CD14-positive monocyte (primary cell): Measurements from ENCODE around the gene AARS2. TPM values are rescaled to one million over a fixed set of nuclear protein-coding genes. Genes with fewer than 3 reads are reported as not detected.

Experiments used
- DNase-seq, 3 donors: peaks; one replicate each; pipeline ENCODE4 v3.0.0-alpha.2; 2011 to 2022
- H2AFZ ChIP-seq: 2 replicates; pipeline ENCODE4 v1.6.0; 2012; ENCODE audit warnings: mild to moderate bottlenecking, low read depth, low read length, inconsistent platforms; ENCODE audit not compliant: insufficient read depth, poor library complexity, severe bottlenecking
- H3K27ac ChIP-seq, 2 donors: 1 replicate in 1 of 2; 2 replicates in 1 of 2; pipeline ENCODE4 v1.5.1; 2012 to 2013; ENCODE audit warnings: low read length in 2 of 2, control low read depth in 1 of 2, inconsistent platforms in 1 of 2, low read depth in 1 of 2, mild to moderate bottlenecking in 1 of 2
- H3K27me3 ChIP-seq, 2 donors: one replicate each; pipeline versions ENCODE4 v1.6.0 to v1.6.1; 2011 to 2013; ENCODE audit warnings: low read length in 2 of 2; ENCODE audit not compliant: control insufficient read depth in 2 of 2, insufficient read depth in 2 of 2
- H3K36me3 ChIP-seq, 2 donors: replicated peaks in 1 of 2; 1 replicate in 1 of 2; 2 replicates in 1 of 2; pipeline versions ENCODE4 v1.5.1 to v1.6.1; 2012 to 2013; ENCODE audit warnings: low read length in 2 of 2, control low read depth in 1 of 2, inconsistent platforms in 1 of 2, mild to moderate bottlenecking in 1 of 2; ENCODE audit not compliant: insufficient read depth in 2 of 2, control insufficient read depth in 1 of 2
- H3K4me1 ChIP-seq, 2 donors: 1 replicate in 1 of 2; 2 replicates in 1 of 2; pipeline versions ENCODE4 v1.5.1 to v1.6.1; 2012 to 2013; ENCODE audit warnings: low read length in 2 of 2, control low read depth in 1 of 2, inconsistent platforms in 1 of 2, mild to moderate bottlenecking in 1 of 2, moderate library complexity in 1 of 2; ENCODE audit not compliant: insufficient read depth in 2 of 2, control insufficient read depth in 1 of 2
- H3K4me2 ChIP-seq: replicated peaks from 2 replicates; pipeline ENCODE3; 2012; ENCODE audit warnings: low read length, moderate library complexity, mild to moderate bottlenecking; ENCODE audit not compliant: poor library complexity, severe bottlenecking; ENCODE audit errors: extremely low read depth
- H3K4me3 ChIP-seq, 3 experiments: fragments of 200-600 bp in 1 of 3; sonication (generic) in 1 of 3; replicated peaks in 1 of 3; 1 replicate in 2 of 3; 2 replicates in 1 of 3; pipeline ENCODE4 v1.5.1; 2011 to 2013; ENCODE audit warnings: low read length in 3 of 3, mild to moderate bottlenecking in 3 of 3, control low read depth in 2 of 3, low read depth in 2 of 3, inconsistent platforms in 1 of 3, moderate library complexity in 1 of 3
- H3K79me2 ChIP-seq: 2 replicates; pipeline ENCODE4 v1.6.0; 2012; ENCODE audit warnings: mild to moderate bottlenecking, control low read depth, inconsistent platforms, low read length, moderate library complexity; ENCODE audit not compliant: insufficient read depth
- H3K9ac ChIP-seq: 2 replicates; pipeline ENCODE4 v1.6.0; 2017; ENCODE audit warnings: low read length, mild to moderate bottlenecking; ENCODE audit not compliant: insufficient read depth, poor library complexity, severe bottlenecking
- H3K9me3 ChIP-seq, 2 donors: replicated peaks in 1 of 2; 1 replicate in 1 of 2; 2 replicates in 1 of 2; pipeline versions ENCODE4 v1.5.1 to v1.6.1; 2012 to 2013; ENCODE audit warnings: low read length in 2 of 2, control low read depth in 1 of 2; ENCODE audit not compliant: control insufficient read depth in 1 of 2, insufficient read depth in 1 of 2
- H4K20me1 ChIP-seq: 2 replicates; pipeline ENCODE4 v1.6.0; 2012; ENCODE audit warnings: mild to moderate bottlenecking, low read length, control low read depth, moderate library complexity; ENCODE audit not compliant: insufficient read depth
- H3K27ac Mint-ChIP-seq, 7 donors: one replicate each; pipeline ENCODE4 v1.8.0; 2020; ENCODE audit warnings: mild to moderate bottlenecking in 7 of 7, mixed read lengths in 7 of 7, moderate library complexity in 6 of 7, inconsistent platforms in 2 of 7
- H3K27me3 Mint-ChIP-seq, 3 donors: one replicate each; pipeline ENCODE4 v1.8.0; 2021 to 2022; ENCODE audit warnings: low read depth in 3 of 3, mild to moderate bottlenecking in 3 of 3, mixed read lengths in 3 of 3, moderate library complexity in 3 of 3, inconsistent platforms in 1 of 3
- H3K36me3 Mint-ChIP-seq, 2 donors: one replicate each; pipeline ENCODE4 v1.8.0; 2020; ENCODE audit warnings: mixed read lengths in 2 of 2, inconsistent platforms in 1 of 2, mild to moderate bottlenecking in 1 of 2
- H3K4me1 Mint-ChIP-seq: one replicate; pipeline ENCODE4 v1.8.0; 2020; ENCODE audit warnings: mild to moderate bottlenecking, mixed read lengths
- H3K4me3 Mint-ChIP-seq, 2 donors: one replicate each; pipeline ENCODE4 v1.8.0; 2020; ENCODE audit warnings: mild to moderate bottlenecking in 2 of 2, mixed read lengths in 2 of 2, moderate library complexity in 1 of 2
- H3K9me3 Mint-ChIP-seq, 7 donors: one replicate each; pipeline ENCODE4 v1.8.0; 2020 to 2022; ENCODE audit warnings: mixed read lengths in 7 of 7, mild to moderate bottlenecking in 6 of 7, moderate library complexity in 6 of 7, inconsistent platforms in 2 of 7
- WGBS: methylation state at CpG from one replicate; pipeline ENCODE4 v1.1.5; 2013; ENCODE audit warnings: missing lambda C conversion rate; ENCODE audit not compliant: insufficient coverage; 5-methylcytosine and 5-hydroxymethylcytosine counted together
- intact Hi-C, 2 donors: fragments of 100-400 bp; cut with micrococcal nuclease; formaldehyde crosslinking; loops; one replicate each; pipeline versions ENCODE4 v1.15.0 to v1.15.1; 2023
- polyA plus RNA-seq, 3 donors: library from polyadenylated mRNA; depleted of rRNA in 1 of 3; unstranded in 2 of 3; stranded (reverse) in 1 of 3; fragments of 300-500 nt in 2 of 3; fragments of >200 nt in 1 of 3; fragmentation: Illumina TruSeq in 2 of 3; gene quantifications; 1 replicate in 2 of 3; 2 replicates in 1 of 3; pipeline ENCODE4 v1.2.3, GENCODE V29; 2012 to 2021
- TF ChIP-seq, protein P1 (sequence below): fragments of 200-600 bp; IDR thresholded peaks from one replicate; pipeline ENCODE4 v1.8.0; 2022; ENCODE audit warnings: antibody characterized with exemption, mild to moderate bottlenecking

AARS2 gene
- polyA plus RNA-seq, 3 donors: 1.8 to 4.5 (median 3.2) TPM

DNA sequence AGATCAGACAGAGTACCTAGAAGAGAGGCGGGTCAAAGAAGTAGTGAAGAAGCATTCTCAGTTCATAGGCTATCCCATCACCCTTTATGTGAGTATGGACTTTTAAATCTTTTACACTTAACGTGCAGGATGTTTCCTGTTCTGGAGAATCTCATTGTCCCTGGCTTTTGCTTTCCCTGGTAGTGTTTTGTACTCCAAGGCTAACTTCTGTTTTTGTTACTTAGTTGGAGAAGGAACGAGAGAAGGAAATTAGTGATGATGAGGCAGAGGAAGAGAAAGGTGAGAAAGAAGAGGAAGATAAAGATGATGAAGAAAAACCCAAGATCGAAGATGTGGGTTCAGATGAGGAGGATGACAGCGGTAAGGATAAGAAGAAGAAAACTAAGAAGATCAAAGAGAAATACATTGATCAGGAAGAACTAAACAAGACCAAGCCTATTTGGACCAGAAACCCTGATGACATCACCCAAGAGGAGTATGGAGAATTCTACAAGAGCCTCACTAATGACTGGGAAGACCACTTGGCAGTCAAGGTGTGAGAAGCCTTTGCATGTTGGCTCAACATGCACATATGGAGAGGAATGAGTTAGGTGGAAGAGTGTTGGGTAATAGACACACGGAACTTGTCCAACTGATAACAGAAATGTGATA is 63.0 kb downstream of the AARS2 start:
- DNase-seq: no peak
- H3K4me3 ChIP-seq: no peak overlapping the region
- H4K20me1 ChIP-seq: peaks cover 79% of the 10 kb centered on the region
- intact Hi-C loops: no loop called here
- no peaks in the 10 kb centered on the region for H3K9me3 ChIP-seq
- Mint-ChIP-seq H3K36me3 (peaks cover 66 to 67% of the 10 kb centered on the region in 2 donors), H3K27ac (peak overlapping the region in 3 of 7 donors; percentile 4 to 22 (median 10)), H3K27me3 (peaks cover 0 to 5% (median 0%) of the 10 kb centered on the region in 3 donors), H3K4me1 (peaks cover 35% of the 10 kb centered on the region), H3K9me3 (peaks cover 0 to 2% (median 0%) of the 10 kb centered on the region in 7 donors), H3K4me3 (no peak overlapping the region)
- no peaks in the 10 kb centered on the region for H3K27me3 ChIP-seq
- 29% methylated on average over 2 of the region's 6 CpGs for WGBS
- TF ChIP-seq, protein P1, sequence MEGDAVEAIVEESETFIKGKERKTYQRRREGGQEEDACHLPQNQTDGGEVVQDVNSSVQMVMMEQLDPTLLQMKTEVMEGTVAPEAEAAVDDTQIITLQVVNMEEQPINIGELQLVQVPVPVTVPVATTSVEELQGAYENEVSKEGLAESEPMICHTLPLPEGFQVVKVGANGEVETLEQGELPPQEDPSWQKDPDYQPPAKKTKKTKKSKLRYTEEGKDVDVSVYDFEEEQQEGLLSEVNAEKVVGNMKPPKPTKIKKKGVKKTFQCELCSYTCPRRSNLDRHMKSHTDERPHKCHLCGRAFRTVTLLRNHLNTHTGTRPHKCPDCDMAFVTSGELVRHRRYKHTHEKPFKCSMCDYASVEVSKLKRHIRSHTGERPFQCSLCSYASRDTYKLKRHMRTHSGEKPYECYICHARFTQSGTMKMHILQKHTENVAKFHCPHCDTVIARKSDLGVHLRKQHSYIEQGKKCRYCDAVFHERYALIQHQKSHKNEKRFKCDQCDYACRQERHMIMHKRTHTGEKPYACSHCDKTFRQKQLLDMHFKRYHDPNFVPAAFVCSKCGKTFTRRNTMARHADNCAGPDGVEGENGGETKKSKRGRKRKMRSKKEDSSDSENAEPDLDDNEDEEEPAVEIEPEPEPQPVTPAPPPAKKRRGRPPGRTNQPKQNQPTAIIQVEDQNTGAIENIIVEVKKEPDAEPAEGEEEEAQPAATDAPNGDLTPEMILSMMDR: no peak
- peaks cover 42% of the 10 kb centered on the region for H3K79me2 ChIP-seq
- H3K9ac ChIP-seq: no peak overlapping the region
- no peak overlapping the region for H3K4me2 ChIP-seq
- peaks cover 19 to 36% of the 10 kb centered on the region in 2 donors for H3K4me1 ChIP-seq
- H3K36me3 ChIP-seq: peaks cover 58 to 67% of the 10 kb centered on the region in 2 donors
- no peak overlapping the region for H2AFZ ChIP-seq
- no peak overlapping the region for H3K27ac ChIP-seq

Other genes with a start within 250 kb of the AARS2 start
- gene MRPL14, start 185.9 kb downstream of the AARS2 start, polyA plus RNA-seq: 10 to 100 TPM; 18.5 to 91.5 (median 78.2) TPM
- 10 to 100 TPM in 1 of 3 donors, 1 to 10 TPM in 2; 1.3 to 25.7 (median 1.9) TPM for gene TMEM63B, start 185.8 kb downstream of the AARS2 start, polyA plus RNA-seq
- gene CAPN11, start 154.5 kb downstream of the AARS2 start, polyA plus RNA-seq: under 1 TPM in 1 of 3 donors, not detected in 2; 0.11 TPM
- not detected for gene MYMX, start 96.4 kb downstream of the AARS2 start, polyA plus RNA-seq
- 10 to 100 TPM; 14.3 to 23.2 (median 15.0) TPM for gene SLC29A1, start 89.8 kb downstream of the AARS2 start, polyA plus RNA-seq
- gene HSP90AB1, start 66.2 kb downstream of the AARS2 start, polyA plus RNA-seq: 100 to 1,000 TPM; 119 to 242 (median 145) TPM
- 10 to 100 TPM; 17.4 to 54.0 (median 30.6) TPM for gene SLC35B2, start 55.8 kb downstream of the AARS2 start, polyA plus RNA-seq
- gene NFKBIE, start 47.8 kb downstream of the AARS2 start, polyA plus RNA-seq: 100 to 1,000 TPM in 1 of 3 donors, 10 to 100 TPM in 2; 19.9 to 108 (median 23.2) TPM
- not detected for gene TMEM151B, start 42.9 kb downstream of the AARS2 start, polyA plus RNA-seq
- not detected for gene SPATS1, start 29.3 kb upstream of the AARS2 start, polyA plus RNA-seq
- gene CDC5L, start 74.4 kb upstream of the AARS2 start, polyA plus RNA-seq: 10 to 100 TPM in 1 of 3 donors, 1 to 10 TPM in 2; 4.9 to 10.2 (median 7.4) TPM